Pancreas (tissue), 10 donors: ENCODE measurements around the gene RBM22. TPM values are rescaled to one million over a fixed set of nuclear protein-coding genes. Genes with fewer than 3 reads are reported as not detected.

ENCODE experiments used
- ATAC-seq, 4 donors: fragments of 200-7000 bp; cut with Tn5 transposase; one replicate each; pipeline versions ENCODE4 v1.8.0 to v1.9.1; 2020; ENCODE audit warnings: mild to moderate bottlenecking in 4 of 4, moderate library complexity in 4 of 4
- DNase-seq, 6 donors: peaks; one replicate each; pipeline ENCODE4 v3.0.0-alpha.2; 2020
- FAIRE-seq: peaks from 2 replicates; lab custom pipeline; 2012; peaks lifted over from hg19 to GRCh38; lab: Jason Lieb, UNC
- H3K27ac ChIP-seq, 4 donors: fragments of 200-600 bp; sonication (generic); 1 replicate in 3 of 4; 2 replicates in 1 of 4; pipeline versions ENCODE4 v1.5.0 to v1.8.0; 2020
- H3K27me3 ChIP-seq, 4 donors: fragments of 200-600 bp; one replicate each; pipeline ENCODE4 v1.8.0; 2021
- H3K36me3 ChIP-seq, 3 donors: fragments of 200-600 bp; sonication (generic) in 1 of 3; one replicate each; pipeline versions ENCODE4 v1.5.0 to v1.8.0; 2020 to 2021
- H3K4me1 ChIP-seq, 3 donors: fragments of 200-600 bp; one replicate each; pipeline ENCODE4 v1.8.0; 2021
- H3K4me3 ChIP-seq, 4 donors: fragments of 200-600 bp; sonication (generic) in 2 of 4; one replicate each; pipeline versions ENCODE4 v1.5.0 to v1.8.0; 2020 to 2021
- H3K9me3 ChIP-seq, 4 donors: fragments of 200-600 bp; one replicate each; pipeline ENCODE4 v1.8.0; 2021
- CTCF ChIP-seq, 4 donors: fragments of 200-600 bp; sonication (generic) in 3 of 4; IDR thresholded peaks; one replicate each; pipeline versions ENCODE4 v1.5.0 to v1.8.0; 2021; ENCODE audit warnings: antibody characterized with exemption in 4 of 4
- WGBS, 2 donors: extraction: QIAGEN DNeasy Blood & Tissue Kit; methylation state at CpG; one replicate each; pipeline ENCODE4 v1.1.7; 2013; 5-methylcytosine and 5-hydroxymethylcytosine counted together
- intact Hi-C, 3 donors: fragments of 100-400 bp; cut with DNase I; formaldehyde crosslinking; loops; one replicate each; pipeline versions ENCODE4 v1.11.1 to v1.14.2; 2022
- polyA plus RNA-seq, 2 donors: library from polyadenylated mRNA; stranded (reverse); fragments of 200-250 nt; gene quantifications; one replicate each; pipeline ENCODE4 v1.2.3, GENCODE V29; 2013
- total RNA-seq, 6 donors: library from RNA; stranded (reverse); fragmentation: NEBNext Ultra II Directional in 4 of 6; extraction: Animal tissue kit (Norgen Biotek cat#: 25700) in 4 of 6; gene quantifications; one replicate each; pipeline versions ENCODE4 v1.2.1 to v1.2.4, GENCODE V29; 2021 to 2023
- donor health status: healthy with polysubstance abuse.
- donor health status: DM: no; HTN: no; CAD: no; lungs with moderate emphysema.
- donor health status: DM: no; HTN: no; CAD: no.
- donor health status: control.
- donor health status: control.
- donor health status: Bipolar disorder and iron deficiency.
- donor health status: DM: yes; HTN: yes; CAD: no.
- donor health status: DM: no; HTN: no; CAD: no.
- donor health status: DM: no; HTN: no; CAD: no.
- donor health status: DM: yes; HTN: yes; CAD: no.

The RBM22 gene
- total and polyA plus RNA-seq, 8 donors = 14.8 to 32.3 (median 19.6) TPM

GRCh38 chr5:150694612-150695011 is 6.2 kb downstream of the RBM22 start:
- WGBS, 2 donors = 89% methylated on average over 3 of the region's 3 CpGs
- intact Hi-C loops = no loop called here
- Histone ChIP-seq H3K27me3 (no peaks in the 10 kb centered on the region), H3K9me3 (no peaks in the 10 kb centered on the region), H3K27ac (no peak overlapping the region), H3K4me3 (no peak overlapping the region), H3K4me1 (peaks cover 6 to 8% (median 7%) of the 10 kb centered on the region in 3 donors), H3K36me3 (peaks cover 5 to 78% (median 56%) of the 10 kb centered on the region in 3 donors)
- ATAC-seq (no peak), FAIRE-seq (no peak), DNase-seq (no peak)
- TF ChIP-seq CTCF (IDR thresholded peaks at IDR 0.05) = no peak

- FAIRE-seq = no peak
- H3K36me3 ChIP-seq = peaks cover 5 to 65% (median 56%) of the 10 kb centered on the region in 3 donors
- intact Hi-C loops = no loop called here
- H3K4me1 ChIP-seq = no peaks in the 10 kb centered on the region
- ATAC-seq = no peak
- no peak for TF ChIP-seq CTCF (IDR thresholded peaks at IDR 0.05)
- no peak overlapping the region for H3K27ac ChIP-seq
- no peaks in the 10 kb centered on the region for H3K27me3 ChIP-seq
- whole genome bisulfite sequencing, 2 donors = 88 to 90% methylated on average over 3 of the region's 3 CpGs
- H3K9me3 ChIP-seq = no peaks in the 10 kb centered on the region
- H3K4me3 ChIP-seq = no peak overlapping the region
- DNase-seq = no peak
Measured at GRCh38 chr5:150692276-150692675, 8.6 kb downstream of the RBM22 start.

- WGBS, 2 donors = 78 to 80% methylated on average over 6 of the region's 6 CpGs
- H3K9me3 ChIP-seq = no peaks in the 10 kb centered on the region
Measured at GRCh38 chr5:150690760-150691159, 10.1 kb downstream of the RBM22 start.

GRCh38 chr5:150689120-150689519 is 11.7 kb downstream of the RBM22 start:
- FAIRE-seq (no peak), DNase-seq (no peak), ATAC-seq (no peak)
- H3K4me3 ChIP-seq = no peak overlapping the region
- 76 to 80% methylated on average over 1 of the region's 1 CpG for WGBS, 2 donors
- TF ChIP-seq CTCF (IDR thresholded peaks at IDR 0.05) = no peak
- no peak overlapping the region for H3K27ac ChIP-seq
- intact Hi-C loops = no loop called here
- peaks cover 5 to 34% (median 31%) of the 10 kb centered on the region in 3 donors for H3K36me3 ChIP-seq
- no peaks in the 10 kb centered on the region for H3K4me1 ChIP-seq
- no peaks in the 10 kb centered on the region for H3K27me3 ChIP-seq
- no peaks in the 10 kb centered on the region for H3K9me3 ChIP-seq

More at GRCh38 chr5:150690760-150691159, 10.1 kb downstream of the RBM22 start:
- ATAC-seq = no peak
- intact Hi-C loops = no loop called here
- DNase-seq = no peak
- Histone ChIP-seq H3K27ac (no peak overlapping the region), H3K4me1 (no peaks in the 10 kb centered on the region), H3K4me3 (no peak overlapping the region), H3K27me3 (no peaks in the 10 kb centered on the region), H3K36me3 (peaks cover 5 to 50% (median 48%) of the 10 kb centered on the region in 3 donors)
- TF ChIP-seq CTCF (IDR thresholded peaks at IDR 0.05) = no peak
- FAIRE-seq = no peak

- Histone ChIP-seq H3K36me3 (no peaks in the 10 kb centered on the region), H3K4me3 (no peak overlapping the region), H3K4me1 (peaks cover 0 to 4% (median 0%) of the 10 kb centered on the region in 3 donors), H3K27ac (no peak overlapping the region), H3K27me3 (no peaks in the 10 kb centered on the region), H3K9me3 (no peaks in the 10 kb centered on the region)
- FAIRE-seq = no peak
- DNase-seq = no peak
- 74 to 85% methylated on average over 9 of the region's 9 CpGs for WGBS, 2 donors
- intact Hi-C loops = no loop called here
- no peak for TF ChIP-seq CTCF (IDR thresholded peaks at IDR 0.05)
- ATAC-seq = no peak
Measured at GRCh38 chr5:150676578-150676977, 24.3 kb downstream of the RBM22 start.
